GM18508 (cell line): ENCODE results near the gene CDC42EP4.

Experiments used
- ATAC-seq: cut with Tn5 transposase; IDR thresholded peaks from one replicate; pipeline ENCODE4 v1.9.1; 2021; ENCODE audit warnings: moderate number of reproducible peaks; ENCODE audit not compliant: insufficient read depth, unreplicated experiment

CDC42EP4 gene

DNA sequence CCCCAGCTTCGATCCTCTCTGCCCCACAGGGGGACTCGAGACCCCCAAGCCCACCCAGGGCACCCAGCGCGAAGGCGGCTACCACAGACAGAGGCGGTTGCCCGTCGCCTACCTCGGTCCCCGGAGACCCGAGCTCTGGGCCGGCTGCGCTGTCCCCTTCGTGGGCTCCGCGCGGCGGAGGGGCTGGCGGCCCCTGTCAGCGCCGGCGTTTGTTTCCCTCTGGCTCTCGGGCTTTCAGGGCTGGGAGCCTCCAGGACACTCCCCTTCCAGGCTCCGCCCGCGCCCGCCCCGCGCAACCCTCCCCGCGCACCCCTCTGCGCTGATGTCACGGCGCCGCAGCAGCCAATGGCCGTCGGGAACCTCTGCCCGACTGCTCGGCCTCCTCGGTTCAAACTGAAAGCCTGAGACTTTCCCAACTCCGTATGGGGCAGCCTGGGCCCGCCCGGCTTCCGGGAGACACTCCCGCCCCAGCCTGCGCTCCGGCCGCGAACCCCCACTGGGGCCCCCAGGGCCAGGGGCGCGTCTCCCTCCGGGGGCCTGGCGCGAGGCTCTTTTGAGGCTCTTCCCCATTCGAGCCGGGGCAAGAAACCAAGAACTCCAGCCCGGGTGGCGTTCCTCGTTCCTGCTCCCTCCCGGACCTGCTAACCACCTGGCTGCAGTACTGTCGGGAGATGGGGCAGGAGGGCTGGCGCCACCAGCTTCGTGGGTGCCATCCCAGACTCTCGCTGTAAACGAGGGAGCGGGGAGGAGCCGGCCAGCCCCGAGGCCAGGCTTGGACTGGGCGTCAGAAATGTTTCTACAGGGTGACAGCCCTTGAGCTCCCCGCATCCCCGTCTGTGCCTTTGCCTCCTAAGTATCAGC lies at the start of gene CDC42EP4:
Gene CDC42EP4 (minus strand): TSS at position 221 of the 861 bp plus-strand sequence. CDS start 25,501 bp downstream, outside the sequence.
- ATAC-seq, result peak; percentile 60

GRCh38 chr17:73360961-73361761 lies 49.4 kb upstream of the CDC42EP4 start:
- ATAC-seq, result no peak

DNA sequence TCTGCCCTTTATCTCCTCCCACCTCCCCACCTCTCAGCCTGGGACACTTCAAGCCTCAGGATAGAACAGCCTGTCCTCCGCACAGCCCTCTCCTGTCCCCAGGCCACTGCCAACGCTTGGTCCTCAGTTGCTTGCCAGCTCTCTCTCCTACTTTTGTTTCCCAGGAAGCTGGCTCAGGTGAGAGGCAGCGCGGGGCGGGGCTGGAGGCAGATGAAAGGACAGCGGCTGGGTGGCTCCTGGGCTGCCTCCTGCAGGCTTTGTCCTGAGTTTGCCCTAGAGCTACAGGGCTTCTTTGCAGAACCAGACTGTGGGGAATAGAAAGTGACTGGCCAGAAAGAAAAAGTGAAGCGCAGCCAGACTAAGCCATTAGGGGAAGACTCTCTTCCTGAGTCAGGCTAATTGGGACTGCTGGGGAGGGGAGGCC lies 48.2 kb upstream of the CDC42EP4 start:
- no peak for ATAC-seq

DNA sequence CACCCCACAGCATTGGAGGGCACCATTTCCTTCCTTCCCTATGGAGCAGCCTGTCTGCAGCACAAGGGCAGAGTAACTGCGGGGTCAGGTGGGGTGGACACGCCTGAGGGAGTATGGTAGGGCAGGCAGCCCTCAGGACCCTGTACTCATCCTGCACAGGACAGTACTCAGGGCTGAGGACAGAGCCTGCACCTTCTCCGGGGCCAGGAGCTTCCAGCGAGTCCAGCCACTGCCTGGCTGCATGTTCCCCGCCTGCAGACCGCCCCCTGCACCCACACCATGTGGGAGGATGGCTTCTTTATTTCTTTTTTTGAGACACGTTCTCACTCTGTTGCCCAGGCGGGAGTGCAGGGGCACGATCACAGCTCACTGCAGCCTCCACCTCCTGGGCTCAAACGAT lies 47.6 kb upstream of the CDC42EP4 start:
- no peak for ATAC-seq

DNA sequence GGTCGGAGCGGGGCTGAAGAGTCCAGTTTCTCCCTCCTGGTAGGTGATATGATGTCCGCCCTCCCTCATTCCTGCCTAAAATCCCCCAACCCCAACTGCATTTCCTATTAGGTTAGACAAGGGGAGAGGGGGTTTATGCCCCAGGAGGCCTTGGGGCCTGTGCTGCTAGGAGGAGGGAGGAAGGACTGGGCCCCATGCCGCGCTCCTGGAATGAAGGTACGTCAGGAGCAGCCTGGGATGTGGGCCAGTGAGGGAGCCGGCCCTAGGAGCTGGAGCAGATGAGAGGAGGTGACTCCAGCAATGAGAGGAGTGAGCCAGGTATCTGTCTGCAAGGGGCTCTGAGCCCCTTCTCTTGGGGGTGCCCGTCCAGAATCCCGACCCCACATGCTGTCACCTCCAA lies 46.9 kb upstream of the CDC42EP4 start:
- no peak for ATAC-seq

- ATAC-seq, result no peak
These were observed 46.2 kb upstream of the CDC42EP4 start for GRCh38 chr17:73357981-73358380.

- no peak for ATAC-seq
These were observed 45.5 kb upstream of the CDC42EP4 start for GRCh38 chr17:73357318-73357717.

DNA sequence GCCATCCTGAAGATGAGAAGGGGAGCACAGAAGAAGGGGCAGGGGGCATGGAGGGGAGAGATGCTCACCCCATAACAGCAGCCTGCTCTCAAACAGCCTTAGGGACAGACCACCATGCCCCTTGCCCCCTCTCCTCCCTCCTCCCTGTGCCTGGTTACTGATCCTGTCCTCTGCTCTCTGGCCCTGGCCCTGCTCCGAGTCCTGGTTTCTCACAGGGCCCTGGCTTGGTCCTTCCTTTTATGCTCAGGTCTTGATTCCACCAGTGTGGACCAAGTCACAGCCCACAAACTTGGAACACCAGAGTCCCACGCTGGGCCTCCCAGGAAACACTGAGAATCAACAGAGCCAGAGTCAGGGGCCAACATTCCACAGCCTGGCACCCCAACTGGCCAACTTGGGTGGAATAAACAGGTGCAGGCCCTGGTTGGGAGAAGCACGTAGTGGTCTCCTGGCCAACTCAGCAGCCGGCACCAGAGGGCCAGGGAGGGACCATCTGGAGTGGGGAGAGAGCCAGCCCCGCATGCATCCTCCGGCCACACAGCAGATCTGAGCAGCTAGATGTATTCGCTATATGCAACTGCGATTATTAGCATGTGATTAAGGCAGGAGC lies 44.9 kb upstream of the CDC42EP4 start:
- no peak for ATAC-seq

GRCh38 chr17:73354423-73355284 lies 42.9 kb upstream of the CDC42EP4 start:
- ATAC-seq, result no peak

DNA sequence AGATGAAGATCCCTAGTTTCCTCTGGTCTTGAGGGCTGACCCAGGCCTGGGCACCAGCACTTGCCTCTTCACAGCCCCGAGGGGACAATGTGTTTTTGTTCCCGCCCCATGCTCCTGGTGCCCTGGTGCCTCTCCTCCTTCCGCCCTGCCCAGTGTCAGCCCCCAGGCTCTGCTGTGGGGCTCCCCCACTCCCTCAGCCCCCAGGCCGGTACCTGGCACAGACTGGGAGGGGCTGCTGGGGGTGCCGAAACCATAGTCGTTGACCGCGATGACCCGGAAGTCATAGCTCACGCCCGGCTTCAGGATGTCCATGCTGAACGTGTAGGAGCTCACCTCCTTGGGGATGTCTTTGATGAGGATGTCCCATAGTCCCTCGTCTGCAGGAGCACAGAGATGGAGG lies 40.5 kb upstream of the CDC42EP4 start:
- no peak for ATAC-seq

GRCh38 chr17:73351764-73352163 lies 40.0 kb upstream of the CDC42EP4 start:
- ATAC-seq, result no peak

GRCh38 chr17:73350864-73351263 lies 39.1 kb upstream of the CDC42EP4 start:
- no peak for ATAC-seq

GRCh38 chr17:73349647-73350046 lies 37.8 kb upstream of the CDC42EP4 start:
- no peak for ATAC-seq

GRCh38 chr17:73349138-73349537 lies 37.3 kb upstream of the CDC42EP4 start:
- no peak for ATAC-seq

GRCh38 chr17:73348829-73349095 lies 37.0 kb upstream of the CDC42EP4 start:
- ATAC-seq, result no peak

- no peak for ATAC-seq
These were observed 36.4 kb upstream of the CDC42EP4 start for GRCh38 chr17:73348018-73348828.

- no peak for ATAC-seq
These were observed 35.5 kb upstream of the CDC42EP4 start for GRCh38 chr17:73347351-73347750.

DNA sequence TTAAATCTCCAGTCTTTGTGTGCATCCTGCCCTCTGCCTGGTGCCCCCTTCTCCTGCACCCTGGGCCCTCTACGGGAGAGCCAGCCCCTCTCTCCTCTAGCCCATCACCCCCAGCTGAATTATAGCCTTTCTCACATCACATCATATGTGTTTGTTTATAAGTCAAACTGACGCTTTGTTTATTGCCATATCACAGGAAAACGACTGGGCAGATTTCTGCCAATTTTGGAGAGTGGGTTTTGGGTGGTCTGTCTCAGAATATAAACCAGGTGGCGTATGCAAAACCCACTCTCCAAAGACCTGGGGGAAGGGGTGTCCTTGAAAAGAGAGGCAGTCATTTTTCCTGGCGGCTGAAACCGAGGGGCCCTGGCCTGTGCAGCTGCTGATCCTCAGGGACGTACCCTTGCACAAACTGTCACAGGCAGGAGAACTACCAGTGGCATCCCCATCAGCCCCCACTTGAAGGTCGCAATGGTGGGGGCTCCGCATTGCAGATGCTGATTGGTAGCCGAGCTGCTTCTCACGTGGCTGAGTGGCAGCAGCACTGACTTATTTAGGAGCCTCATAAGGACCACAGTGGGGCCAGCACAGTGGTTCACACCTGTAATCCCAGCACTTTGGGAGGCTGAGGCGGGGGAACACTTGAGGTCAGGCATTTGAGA lies 34.8 kb upstream of the CDC42EP4 start:
- ATAC-seq, result no peak
